Measurements from ENCODE around the gene TBC1D22A.

GRCh38 chr22:46719921-46720320 is 42.5 kb upstream of the TBC1D22A start:
- TF ChIP-seq, protein P1, sequence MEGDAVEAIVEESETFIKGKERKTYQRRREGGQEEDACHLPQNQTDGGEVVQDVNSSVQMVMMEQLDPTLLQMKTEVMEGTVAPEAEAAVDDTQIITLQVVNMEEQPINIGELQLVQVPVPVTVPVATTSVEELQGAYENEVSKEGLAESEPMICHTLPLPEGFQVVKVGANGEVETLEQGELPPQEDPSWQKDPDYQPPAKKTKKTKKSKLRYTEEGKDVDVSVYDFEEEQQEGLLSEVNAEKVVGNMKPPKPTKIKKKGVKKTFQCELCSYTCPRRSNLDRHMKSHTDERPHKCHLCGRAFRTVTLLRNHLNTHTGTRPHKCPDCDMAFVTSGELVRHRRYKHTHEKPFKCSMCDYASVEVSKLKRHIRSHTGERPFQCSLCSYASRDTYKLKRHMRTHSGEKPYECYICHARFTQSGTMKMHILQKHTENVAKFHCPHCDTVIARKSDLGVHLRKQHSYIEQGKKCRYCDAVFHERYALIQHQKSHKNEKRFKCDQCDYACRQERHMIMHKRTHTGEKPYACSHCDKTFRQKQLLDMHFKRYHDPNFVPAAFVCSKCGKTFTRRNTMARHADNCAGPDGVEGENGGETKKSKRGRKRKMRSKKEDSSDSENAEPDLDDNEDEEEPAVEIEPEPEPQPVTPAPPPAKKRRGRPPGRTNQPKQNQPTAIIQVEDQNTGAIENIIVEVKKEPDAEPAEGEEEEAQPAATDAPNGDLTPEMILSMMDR (IDR thresholded peaks at IDR 0.05): no peak
- TF ChIP-seq POLR2A (IDR thresholded peaks at IDR 0.05): no peak
